Urinary bladder (tissue), 4 donors: ENCODE data around the gene ANXA8L1. TPM values are rescaled to one million over a fixed set of nuclear protein-coding genes. Genes with fewer than 3 reads are reported as not detected.
"Not testable (repeated sequence)": the region's sequence is repeated elsewhere in the genome, so short reads cannot be mapped to it uniquely, and the experiment has no call there.

Experiments used
- DNase-seq: peaks from one replicate; pipeline ENCODE4 v3.0.0-alpha.2; 2015; ENCODE audit errors: extremely low spot score
- H3K27ac ChIP-seq: one replicate; pipeline ENCODE4 v1.5.1; 2013; ENCODE audit warnings: low read depth, mild to moderate bottlenecking, moderate library complexity
- H3K36me3 ChIP-seq: one replicate; pipeline ENCODE4 v1.6.1; 2013; ENCODE audit warnings: mild to moderate bottlenecking, moderate library complexity; ENCODE audit not compliant: insufficient read depth
- H3K4me1 ChIP-seq: one replicate; pipeline ENCODE4 v1.6.1; 2013; ENCODE audit warnings: mild to moderate bottlenecking, moderate library complexity; ENCODE audit not compliant: insufficient read depth
- H3K4me3 ChIP-seq: one replicate; pipeline ENCODE4 v1.5.1; 2013; ENCODE audit warnings: low read depth, low read length
- WGBS: extraction: QIAGEN DNeasy Blood & Tissue Kit; methylation state at CpG from one replicate; pipeline ENCODE4 v1.1.7; 2013; 5-methylcytosine and 5-hydroxymethylcytosine counted together
- polyA plus RNA-seq: library from polyadenylated mRNA; stranded (reverse); fragments of 200-250 nt; gene quantifications from one replicate; pipeline ENCODE4 v1.2.3, GENCODE V29; 2013
- total RNA-seq: library from RNA; depleted of rRNA; stranded (reverse); fragments of >200 nt; gene quantifications from one replicate; pipeline ENCODE4 v1.2.3, GENCODE V29; 2014
- donor health status: healthy with polysubstance abuse.
- donor health status: healthy.

ANXA8L1 gene
- 9.1 TPM for total RNA-seq
- polyA plus RNA-seq = 12.0 TPM

GRCh38 chr10:46375406-46375805, at the start of gene ANXA8L1:
Gene ANXA8L1, plus strand, starts transcription at chr10:46375776. Its CDS starts 76 bp downstream, at chr10:46375852.
- not testable (repeated sequence) for H3K4me3 ChIP-seq, H3K27ac ChIP-seq, DNase-seq, H3K4me1 ChIP-seq, H3K36me3 ChIP-seq
- WGBS = 91% methylated on average over 9 of the region's 11 CpGs

- DNase-seq = no peak
- WGBS = 57% methylated on average over 1 of the region's 1 CpG
- no peak overlapping the region for H3K27ac ChIP-seq
- H3K4me3 ChIP-seq = no peak overlapping the region
- no peaks in the 10 kb centered on the region for H3K4me1 ChIP-seq
- no peaks in the 10 kb centered on the region for H3K36me3 ChIP-seq
These were observed 49.5 kb upstream of the ANXA8L1 start for GRCh38 chr10:46326066-46326465.

GRCh38 chr10:46326971-46327370, 48.6 kb upstream of the ANXA8L1 start:
- H3K4me3 ChIP-seq = no peak overlapping the region
- no peak overlapping the region for H3K27ac ChIP-seq
- 95% methylated on average over 4 of the region's 4 CpGs for WGBS
- no peaks in the 10 kb centered on the region for H3K4me1 ChIP-seq
- no peaks in the 10 kb centered on the region for H3K36me3 ChIP-seq
- no peak for DNase-seq

GRCh38 chr10:46327685-46328084, 47.9 kb upstream of the ANXA8L1 start:
- no peak for DNase-seq

GRCh38 chr10:46328853-46329689, 46.5 kb upstream of the ANXA8L1 start:
- no peak for DNase-seq
- no peak overlapping the region for H3K4me3 ChIP-seq
- no peak overlapping the region for H3K27ac ChIP-seq
- no peaks in the 10 kb centered on the region for H3K36me3 ChIP-seq
- no peaks in the 10 kb centered on the region for H3K4me1 ChIP-seq
- 77% methylated on average over 9 of the region's 9 CpGs for WGBS

More at GRCh38 chr10:46327685-46328084, 47.9 kb upstream of the ANXA8L1 start:
- Histone ChIP-seq H3K4me3 (no peak overlapping the region), H3K36me3 (no peaks in the 10 kb centered on the region), H3K27ac (no peak overlapping the region), H3K4me1 (no peaks in the 10 kb centered on the region)
- WGBS = 86% methylated on average over 5 of the region's 5 CpGs

- 57% methylated on average over 8 of the region's 8 CpGs for WGBS
- no peak for DNase-seq
- no peak overlapping the region for H3K4me3 ChIP-seq
- no peaks in the 10 kb centered on the region for H3K36me3 ChIP-seq
- no peaks in the 10 kb centered on the region for H3K4me1 ChIP-seq
- no peak overlapping the region for H3K27ac ChIP-seq
These were observed 45.9 kb upstream of the ANXA8L1 start for GRCh38 chr10:46329690-46330016.

- no peaks in the 10 kb centered on the region for H3K36me3 ChIP-seq
- DNase-seq = no peak
- no peak overlapping the region for H3K27ac ChIP-seq
- H3K4me3 ChIP-seq = no peak overlapping the region
- no peaks in the 10 kb centered on the region for H3K4me1 ChIP-seq
- WGBS = 80% methylated on average over 3 of the region's 3 CpGs
These were observed 44.7 kb upstream of the ANXA8L1 start for GRCh38 chr10:46330894-46331293.

GRCh38 chr10:46365484-46365883, 10.1 kb upstream of the ANXA8L1 start:
- not testable (repeated sequence) for DNase-seq, H3K27ac ChIP-seq, H3K36me3 ChIP-seq, H3K4me3 ChIP-seq, H3K4me1 ChIP-seq
- WGBS = 62% methylated on average over 3 of the region's 4 CpGs

GRCh38 chr10:46367209-46367608, 8.4 kb upstream of the ANXA8L1 start:
- not testable (repeated sequence) for H3K27ac ChIP-seq, DNase-seq, H3K36me3 ChIP-seq, H3K4me3 ChIP-seq, H3K4me1 ChIP-seq
- WGBS = no CpG with 5 or more reads among the region's 5 CpGs

- H3K27ac ChIP-seq, H3K36me3 ChIP-seq, DNase-seq, H3K4me3 ChIP-seq, H3K4me1 ChIP-seq: not testable (repeated sequence)
- WGBS = 84% methylated on average over 6 of the region's 8 CpGs
These were observed 7.8 kb upstream of the ANXA8L1 start for GRCh38 chr10:46367666-46368240.

- 90% methylated on average over 10 of the region's 11 CpGs for WGBS
- not testable (repeated sequence) for DNase-seq, H3K36me3 ChIP-seq, H3K4me1 ChIP-seq, H3K27ac ChIP-seq, H3K4me3 ChIP-seq
These were observed 6.6 kb upstream of the ANXA8L1 start for GRCh38 chr10:46368956-46369355.

- not testable (repeated sequence) for DNase-seq, H3K4me1 ChIP-seq, H3K27ac ChIP-seq, H3K4me3 ChIP-seq, H3K36me3 ChIP-seq
- 72% methylated on average over 2 of the region's 3 CpGs for WGBS
These were observed 1.2 kb upstream of the ANXA8L1 start for GRCh38 chr10:46374410-46374809.

GRCh38 chr10:46377022-46377421, 1.4 kb downstream of the ANXA8L1 start:
- WGBS = no CpG with 5 or more reads among the region's 1 CpG
- H3K4me1 ChIP-seq = not testable (repeated sequence)

GRCh38 chr10:46377651-46378050, 2.1 kb downstream of the ANXA8L1 start:
- 67% methylated on average over 1 of the region's 4 CpGs for WGBS
- H3K27ac ChIP-seq = not testable (repeated sequence)

More at GRCh38 chr10:46377022-46377421, 1.4 kb downstream of the ANXA8L1 start:
- H3K27ac ChIP-seq, DNase-seq, H3K4me3 ChIP-seq, H3K36me3 ChIP-seq: not testable (repeated sequence)

More at GRCh38 chr10:46377651-46378050, 2.1 kb downstream of the ANXA8L1 start:
- H3K4me1 ChIP-seq, H3K4me3 ChIP-seq, DNase-seq, H3K36me3 ChIP-seq: not testable (repeated sequence)
